Measurements from ENCODE around the gene GFY.
"Not testable (repeated sequence)": the region's sequence is repeated elsewhere in the genome, so short reads cannot be mapped to it uniquely, and the experiment has no call there.

Gene GFY

GRCh38 chr19:49444100-49444700 is 19.0 kb downstream of the GFY start:
- DNase-seq (ENCODE audit: low spot score), result not testable (repeated sequence)

GRCh38 chr19:49445997-49446396 is 20.8 kb downstream of the GFY start:
- DNase-seq (ENCODE audit: low spot score), result no peak

- no peak for DNase-seq (ENCODE audit: low spot score)
Measured at GRCh38 chr19:49447485-49448431, 22.6 kb downstream of the GFY start.

GRCh38 chr19:49448432-49448786 is 23.2 kb downstream of the GFY start:
- DNase-seq (ENCODE audit: low spot score), result no peak

GRCh38 chr19:49450405-49450804 is 25.2 kb downstream of the GFY start:
- no peak for DNase-seq (ENCODE audit: low spot score)

- peak; percentile 98 for DNase-seq (ENCODE audit: low spot score)
Measured at GRCh38 chr19:49451430-49452181, 26.4 kb downstream of the GFY start, which contains the start of gene PIH1D1. PIH1D1 (minus strand) TSS chr19:49451814; CDS start chr19:49451574, 240 bp downstream.

GRCh38 chr19:49453013-49453756 is 28.0 kb downstream of the GFY start, which contains the start of gene ALDH16A1:
ALDH16A1 (plus strand) TSS chr19:49453225; CDS start chr19:49453332, 107 bp downstream.
- peak; percentile 97 for DNase-seq (ENCODE audit: low spot score)

GRCh38 chr19:49453757-49454240 is 28.6 kb downstream of the GFY start:
- DNase-seq (ENCODE audit: low spot score), result no peak

- DNase-seq (ENCODE audit: low spot score), result no peak
Measured at GRCh38 chr19:49455773-49456172, 30.6 kb downstream of the GFY start.

- no peak for DNase-seq (ENCODE audit: low spot score)
Measured at GRCh38 chr19:49456326-49456725, 31.1 kb downstream of the GFY start.

- no peak for DNase-seq (ENCODE audit: low spot score)
Measured at GRCh38 chr19:49458567-49458903, 33.3 kb downstream of the GFY start.

- no peak for DNase-seq (ENCODE audit: low spot score)
Measured at GRCh38 chr19:49459388-49459787, 34.2 kb downstream of the GFY start.

GRCh38 chr19:49461130-49461529 is 35.9 kb downstream of the GFY start:
- not testable (repeated sequence) for DNase-seq (ENCODE audit: low spot score)

- DNase-seq (ENCODE audit: low spot score), result no peak
Measured at GRCh38 chr19:49461656-49462055, 36.5 kb downstream of the GFY start.

- DNase-seq (ENCODE audit: low spot score), result no peak
Measured at GRCh38 chr19:49462492-49462891, 37.3 kb downstream of the GFY start.

- no peak for DNase-seq (ENCODE audit: low spot score)
Measured at GRCh38 chr19:49463960-49464740, 39.0 kb downstream of the GFY start.

GRCh38 chr19:49465371-49465770 is 40.2 kb downstream of the GFY start:
- DNase-seq (ENCODE audit: low spot score), result no peak

GRCh38 chr19:49468199-49468598 is 43.0 kb downstream of the GFY start:
- DNase-seq (ENCODE audit: low spot score), result no peak

- DNase-seq (ENCODE audit: low spot score), result peak; percentile 99
Measured at GRCh38 chr19:49468746-49469447, 43.7 kb downstream of the GFY start.

Data from CD4-positive, alpha-beta T cell treated with Interleukin-15 for 4 hours (primary cell).